ENCODE results near the gene ALDH3A1. TPM values are rescaled to one million over a fixed set of nuclear protein-coding genes. Genes with fewer than 3 reads are reported as not detected.

ALDH3A1 gene
- total RNA-seq, 1 experiment from 2014 or later: 30.1 TPM

GRCh38 chr17:19742495-19742894, 5.6 kb downstream of the ALDH3A1 start:
- Histone ChIP-seq H3K9me3 (ENCODE audit: low read length) (no peaks in the 10 kb centered on the region), H2AFZ (ENCODE audit: low read length) (no peak overlapping the region), H3K4me2 (ENCODE audit: low read length) (no peak overlapping the region), H3K9ac (ENCODE audit: low read length) (no peak overlapping the region), H3K4me1 (ENCODE audit: insufficient read depth, low read length) (peaks cover 12% of the 10 kb centered on the region), H3F3A (ENCODE audit: low read length, unreplicated experiment) (no peaks in the 10 kb centered on the region), H3K36me3 (ENCODE audit: low read depth, low read length) (no peaks in the 10 kb centered on the region), H3K27me3 (ENCODE audit: low read length) (no peaks in the 10 kb centered on the region), H4K20me1 (ENCODE audit: low read length) (no peaks in the 10 kb centered on the region), H3K79me2 (ENCODE audit: low read length) (no peaks in the 10 kb centered on the region), H3K9me2 (replicated peaks; ENCODE audit: low read length) (no peaks in the 10 kb centered on the region), H3K27ac (ENCODE audit: low read length) (no peak overlapping the region), H3K4me3 (ENCODE audit: low read length) (no peak overlapping the region)
- POLR2A ChIA-PET (ENCODE audit: unreplicated experiment): no interaction called here
- CTCF ChIA-PET: no interaction called here
- DNase-seq (no peak), ATAC-seq (no peak)
- no TSS peak for BruUV-seq (replicated peaks)
- intact Hi-C loops (cut with micrococcal nuclease): no loop called here
- TF ChIP-seq CTCF (conservative IDR thresholded peaks at IDR 0.05; ENCODE audit: low read depth, low read length): no peak

- intact Hi-C loops (cut with micrococcal nuclease): no loop called here
- CTCF ChIA-PET: no interaction called here
- no peak for DNase-seq
- Histone ChIP-seq H3K27me3 (ENCODE audit: low read length) (no peaks in the 10 kb centered on the region), H3K9me2 (replicated peaks; ENCODE audit: low read length) (no peaks in the 10 kb centered on the region), H3K4me2 (ENCODE audit: low read length) (no peak overlapping the region), H3K9me3 (ENCODE audit: low read length) (no peaks in the 10 kb centered on the region), H3K27ac (ENCODE audit: low read length) (no peak overlapping the region), H3K4me1 (ENCODE audit: insufficient read depth, low read length) (peaks cover 7% of the 10 kb centered on the region; the same call in 1 of the 2 replicates), H3K9ac (ENCODE audit: low read length) (no peak overlapping the region), H3K4me3 (ENCODE audit: low read length) (no peak overlapping the region), H4K20me1 (ENCODE audit: low read length) (no peaks in the 10 kb centered on the region), H2AFZ (ENCODE audit: low read length) (no peak overlapping the region), H3K79me2 (ENCODE audit: low read length) (no peaks in the 10 kb centered on the region), H3F3A (ENCODE audit: low read length, unreplicated experiment) (no peaks in the 10 kb centered on the region), H3K36me3 (ENCODE audit: low read depth, low read length) (no peaks in the 10 kb centered on the region)
- TF ChIP-seq EZH2phosphoT487 (IDR thresholded peaks at IDR 0.05; ENCODE audit: borderline replicate concordance, low read length) (no peak), CTCF (conservative IDR thresholded peaks at IDR 0.05; ENCODE audit: low read depth, low read length) (no peak), EZH2 (IDR thresholded peaks at IDR 0.05; ENCODE audit: low read length, unreplicated experiment) (no peak)
- ATAC-seq: no peak
- POLR2A ChIA-PET (ENCODE audit: unreplicated experiment): no interaction called here
- BruUV-seq (replicated peaks): no TSS peak
Observed at GRCh38 chr17:19741832-19742457, 6.2 kb downstream of the ALDH3A1 start.

- TF ChIP-seq EZH2phosphoT487 (IDR thresholded peaks at IDR 0.05; ENCODE audit: borderline replicate concordance, low read length): no peak
- TF ChIP-seq CTCF (conservative IDR thresholded peaks at IDR 0.05; ENCODE audit: low read depth, low read length): no peak
- TF ChIP-seq EZH2 (IDR thresholded peaks at IDR 0.05; ENCODE audit: low read length, unreplicated experiment): no peak
- POLR2A ChIA-PET (ENCODE audit: unreplicated experiment): no interaction called here
- H2AFZ ChIP-seq (ENCODE audit: low read length): no peak overlapping the region
- no peak overlapping the region for H3K4me3 ChIP-seq (ENCODE audit: low read length)
- no peak overlapping the region for H3K4me2 ChIP-seq (ENCODE audit: low read length)
- H3K27ac ChIP-seq (ENCODE audit: low read length): no peak overlapping the region
- no peaks in the 10 kb centered on the region for H3K27me3 ChIP-seq (ENCODE audit: low read length)
- no TSS peak for BruUV-seq (replicated peaks)
- H3F3A ChIP-seq (ENCODE audit: low read length, unreplicated experiment): no peaks in the 10 kb centered on the region
- no peaks in the 10 kb centered on the region for H3K36me3 ChIP-seq (ENCODE audit: low read depth, low read length)
- no peak for DNase-seq
- ATAC-seq: no peak
- H4K20me1 ChIP-seq (ENCODE audit: low read length): no peaks in the 10 kb centered on the region
- CTCF ChIA-PET: no interaction called here
- H3K9me3 ChIP-seq (ENCODE audit: low read length): no peaks in the 10 kb centered on the region
- H3K4me1 ChIP-seq (ENCODE audit: insufficient read depth, low read length): peaks cover 7% of the 10 kb centered on the region; the same call in 1 of the 2 replicates
- intact Hi-C loops (cut with micrococcal nuclease): no loop called here
- no peak overlapping the region for H3K9ac ChIP-seq (ENCODE audit: low read length)
- H3K9me2 ChIP-seq (replicated peaks; ENCODE audit: low read length): no peaks in the 10 kb centered on the region
- H3K79me2 ChIP-seq (ENCODE audit: low read length): no peaks in the 10 kb centered on the region
Observed at GRCh38 chr17:19740933-19741332, 7.2 kb downstream of the ALDH3A1 start.
